ENCODE data around the gene IMMP1L.

The IMMP1L gene

GRCh38 chr11:31477528-31478222, 31.7 kb downstream of the IMMP1L start:
- no peak overlapping the region for H2AFZ ChIP-seq (ENCODE audit: low read depth)
- H3K9ac ChIP-seq, result no peak overlapping the region
- no peak overlapping the region for H3K27ac ChIP-seq
- H3K36me3 ChIP-seq (ENCODE audit: insufficient read depth), result no peaks in the 10 kb centered on the region
- H3K4me1 ChIP-seq (ENCODE audit: low read depth, poor library complexity, severe bottlenecking), result no peaks in the 10 kb centered on the region
- H4K20me1 ChIP-seq (ENCODE audit: insufficient read depth), result no peaks in the 10 kb centered on the region
- no peaks in the 10 kb centered on the region for H3K79me2 ChIP-seq (ENCODE audit: insufficient read depth, low read depth)
- no peak overlapping the region for H3K4me3 ChIP-seq (IDR thresholded peaks at IDR 0.05; ENCODE audit: insufficient read depth, low read depth, low read length)
- TF ChIP-seq, protein P1, sequence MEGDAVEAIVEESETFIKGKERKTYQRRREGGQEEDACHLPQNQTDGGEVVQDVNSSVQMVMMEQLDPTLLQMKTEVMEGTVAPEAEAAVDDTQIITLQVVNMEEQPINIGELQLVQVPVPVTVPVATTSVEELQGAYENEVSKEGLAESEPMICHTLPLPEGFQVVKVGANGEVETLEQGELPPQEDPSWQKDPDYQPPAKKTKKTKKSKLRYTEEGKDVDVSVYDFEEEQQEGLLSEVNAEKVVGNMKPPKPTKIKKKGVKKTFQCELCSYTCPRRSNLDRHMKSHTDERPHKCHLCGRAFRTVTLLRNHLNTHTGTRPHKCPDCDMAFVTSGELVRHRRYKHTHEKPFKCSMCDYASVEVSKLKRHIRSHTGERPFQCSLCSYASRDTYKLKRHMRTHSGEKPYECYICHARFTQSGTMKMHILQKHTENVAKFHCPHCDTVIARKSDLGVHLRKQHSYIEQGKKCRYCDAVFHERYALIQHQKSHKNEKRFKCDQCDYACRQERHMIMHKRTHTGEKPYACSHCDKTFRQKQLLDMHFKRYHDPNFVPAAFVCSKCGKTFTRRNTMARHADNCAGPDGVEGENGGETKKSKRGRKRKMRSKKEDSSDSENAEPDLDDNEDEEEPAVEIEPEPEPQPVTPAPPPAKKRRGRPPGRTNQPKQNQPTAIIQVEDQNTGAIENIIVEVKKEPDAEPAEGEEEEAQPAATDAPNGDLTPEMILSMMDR (conservative IDR thresholded peaks at IDR 0.05; ENCODE audit: low read depth, low read length), result no peak
- H3K4me2 ChIP-seq, result no peak overlapping the region
- no peaks in the 10 kb centered on the region for H3K27me3 ChIP-seq (ENCODE audit: insufficient read depth, low read depth)

- H3K4me1 ChIP-seq (ENCODE audit: low read depth, poor library complexity, severe bottlenecking), result no peaks in the 10 kb centered on the region
- no peak overlapping the region for H3K4me2 ChIP-seq
- H3K79me2 ChIP-seq (ENCODE audit: insufficient read depth, low read depth), result no peaks in the 10 kb centered on the region
- no peaks in the 10 kb centered on the region for H3K27me3 ChIP-seq (ENCODE audit: insufficient read depth, low read depth)
- H3K4me3 ChIP-seq (IDR thresholded peaks at IDR 0.05; ENCODE audit: insufficient read depth, low read depth, low read length), result no peak overlapping the region
- TF ChIP-seq, protein P1 (conservative IDR thresholded peaks at IDR 0.05; ENCODE audit: low read depth, low read length), result no peak
- no peak overlapping the region for H3K9ac ChIP-seq
- H2AFZ ChIP-seq (ENCODE audit: low read depth), result no peak overlapping the region
- H3K36me3 ChIP-seq (ENCODE audit: insufficient read depth), result no peaks in the 10 kb centered on the region
- H4K20me1 ChIP-seq (ENCODE audit: insufficient read depth), result no peaks in the 10 kb centered on the region
- H3K27ac ChIP-seq, result no peak overlapping the region
Measured at GRCh38 chr11:31474083-31474482, 35.3 kb downstream of the IMMP1L start.

DNA sequence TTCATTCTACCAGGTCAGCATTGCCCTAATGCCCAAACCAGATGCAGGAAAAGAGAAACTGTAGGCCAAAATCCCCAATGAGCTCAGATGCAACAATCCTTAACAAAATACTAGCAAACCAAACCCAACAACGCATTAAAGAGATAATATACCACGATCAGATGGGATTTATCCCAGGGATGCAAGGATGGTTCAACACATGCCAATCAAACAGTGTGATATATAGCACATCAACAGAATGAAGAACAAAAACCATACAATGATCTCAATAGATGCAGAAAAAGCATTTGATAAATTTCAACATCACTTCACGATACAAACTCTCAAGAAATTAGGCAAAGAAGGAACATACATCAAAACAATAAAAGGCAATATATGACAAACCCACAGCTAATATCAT, 45.0 kb downstream of the IMMP1L start:
- Histone ChIP-seq H3K36me3 (ENCODE audit: insufficient read depth) (no peaks in the 10 kb centered on the region), H3K27me3 (ENCODE audit: insufficient read depth, low read depth) (no peaks in the 10 kb centered on the region), H3K4me1 (ENCODE audit: low read depth, poor library complexity, severe bottlenecking) (no peaks in the 10 kb centered on the region), H3K4me2 (no peak overlapping the region), H3K27ac (no peak overlapping the region), H3K9ac (no peak overlapping the region), H3K79me2 (ENCODE audit: insufficient read depth, low read depth) (no peaks in the 10 kb centered on the region), H2AFZ (ENCODE audit: low read depth) (no peak overlapping the region), H3K4me3 (IDR thresholded peaks at IDR 0.05; ENCODE audit: insufficient read depth, low read depth, low read length) (no peak overlapping the region), H4K20me1 (ENCODE audit: insufficient read depth) (no peaks in the 10 kb centered on the region)
- TF ChIP-seq, protein P1 (conservative IDR thresholded peaks at IDR 0.05; ENCODE audit: low read depth, low read length), result no peak

DNA sequence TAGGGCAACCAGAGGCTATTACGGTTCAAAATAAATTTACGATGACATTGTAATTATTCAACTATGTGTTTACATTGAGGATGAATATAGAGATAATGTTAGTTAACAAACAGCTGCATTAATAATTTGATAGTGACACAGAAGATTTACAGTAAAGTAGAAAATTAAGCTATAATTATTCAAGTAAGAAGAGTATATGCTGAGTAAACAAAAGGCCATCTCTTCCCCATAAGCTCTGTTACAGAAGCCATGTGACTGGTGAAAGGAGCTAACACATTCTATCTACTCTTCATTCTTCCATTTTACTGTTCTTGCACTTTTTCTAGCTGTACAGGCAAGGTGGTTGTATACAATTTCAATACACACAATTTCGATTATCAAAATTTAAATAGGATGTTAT, 54.2 kb downstream of the IMMP1L start:
- no peaks in the 10 kb centered on the region for H3K36me3 ChIP-seq (ENCODE audit: insufficient read depth)
- no peaks in the 10 kb centered on the region for H3K4me1 ChIP-seq (ENCODE audit: low read depth, poor library complexity, severe bottlenecking)

More for the DNA sequence above, 54.2 kb downstream of the IMMP1L start:
- no peaks in the 10 kb centered on the region for H3K27me3 ChIP-seq (ENCODE audit: insufficient read depth, low read depth)
- H3K79me2 ChIP-seq (ENCODE audit: insufficient read depth, low read depth), result no peaks in the 10 kb centered on the region
- no peak overlapping the region for H3K9ac ChIP-seq
- no peak overlapping the region for H3K4me2 ChIP-seq
- TF ChIP-seq, protein P1 (conservative IDR thresholded peaks at IDR 0.05; ENCODE audit: low read depth, low read length), result no peak
- no peaks in the 10 kb centered on the region for H4K20me1 ChIP-seq (ENCODE audit: insufficient read depth)
- no peak overlapping the region for H3K27ac ChIP-seq
- H3K4me3 ChIP-seq (IDR thresholded peaks at IDR 0.05; ENCODE audit: insufficient read depth, low read depth, low read length), result no peak overlapping the region
- no peak overlapping the region for H2AFZ ChIP-seq (ENCODE audit: low read depth)

Data from KMS-11 (cell line).